HepG2 (cell line): ENCODE results near the gene CLPSL2. TPM values are rescaled to one million over a fixed set of nuclear protein-coding genes. Genes with fewer than 3 reads are reported as not detected.

ENCODE experiments used
- ATAC-seq: fragments of 200-7000 bp; cut with Tn5 transposase; 3 replicates; pipeline ENCODE4 v1.9.1; 2020; ENCODE audit warnings: mild to moderate bottlenecking, moderate library complexity
- BruUV-seq: library from RNA; stranded (reverse); fragments of 400-500 nt; replicated peaks from 2 replicates; lab custom pipeline; 2021; lab: Mats Ljungman, UMichigan
- CTCF ChIA-PET: fragments of 300-600 bp; formaldehyde crosslinking; extraction: SDS; loops from one replicate; lab custom pipeline; 2021; ENCODE audit warnings: low total read pairs, inconsistent platforms, low intra/inter-chr PET ratio; lab: Yijun Ruan, JAX
- POLR2A ChIA-PET: fragments of 350-600 bp; sonication (Branson Sonifier 250); formaldehyde crosslinking; loops from one replicate; lab custom pipeline; 2020; ENCODE audit warnings: antibody characterized with exemption, inconsistent platforms; lab: Yijun Ruan, JAX
- DNase-seq: peaks from one replicate; pipeline ENCODE4 v3.0.0-alpha.2; 2015; ENCODE audit warnings: low spot score
- FAIRE-seq: peaks from 3 replicates; lab custom pipeline; 2011; peaks lifted over from hg19 to GRCh38; lab: Jason Lieb, UNC
- H2AFZ ChIP-seq: one replicate; pipeline ENCODE4 v1.6.1; 2011; ENCODE audit warnings: low read length, inconsistent platforms
- H3K27ac ChIP-seq: fragments of 300-600 bp; 3 replicates; pipeline ENCODE4 v1.8.0; 2011; ENCODE audit warnings: mixed run types, mild to moderate bottlenecking, mixed read lengths, low read length, inconsistent platforms; ENCODE audit not compliant: insufficient read depth; ENCODE audit errors: extremely low read length
- H3K27me3 ChIP-seq, 2 experiments: fragments of 200-600 bp in 1 of 2; 2 replicates in 1 of 2; 3 replicates in 1 of 2; pipeline versions ENCODE4 v1.6.0 to v1.8.0; 2011; ENCODE audit warnings: low read length in 2 of 2, mild to moderate bottlenecking in 2 of 2, moderate library complexity in 2 of 2, inconsistent platforms in 1 of 2; ENCODE audit not compliant: insufficient read depth in 2 of 2, control insufficient read depth in 1 of 2
- H3K36me3 ChIP-seq, 2 experiments: fragments of 200-600 bp in 1 of 2; replicated peaks in 1 of 2; 2 replicates in 1 of 2; 3 replicates in 1 of 2; pipeline versions ENCODE4 v1.5.1 to v1.8.0; 2011; ENCODE audit warnings: low read length in 2 of 2, inconsistent platforms in 1 of 2; ENCODE audit not compliant: insufficient read depth in 2 of 2, control insufficient read depth in 1 of 2
- H3K4me1 ChIP-seq: 2 replicates; pipeline ENCODE4 v1.5.1; 2012; ENCODE audit warnings: low read length, inconsistent platforms; ENCODE audit not compliant: insufficient read depth
- H3K4me2 ChIP-seq: 2 replicates; pipeline ENCODE4 v1.6.0; 2011; ENCODE audit warnings: low read depth, low read length, inconsistent platforms
- H3K4me3 ChIP-seq, 3 experiments: fragments of 200-600 bp in 1 of 3; sonication (generic), shearing (Covaris generic) in 1 of 3; replicated peaks in 1 of 3; 2 replicates each; pipeline ENCODE4 v1.5.1; 2011 to 2016; ENCODE audit warnings: low read length in 3 of 3, inconsistent platforms in 2 of 3, low read depth in 2 of 3, mild to moderate bottlenecking in 2 of 3, control low read depth in 1 of 3, mixed read lengths in 1 of 3; ENCODE audit not compliant: insufficient read depth in 1 of 3
- H3K79me2 ChIP-seq: one replicate; pipeline ENCODE4 v1.6.1; 2011; ENCODE audit warnings: low read length, inconsistent platforms; ENCODE audit not compliant: insufficient read depth
- H3K9ac ChIP-seq: 2 replicates; pipeline ENCODE4 v1.6.0; 2011; ENCODE audit warnings: mild to moderate bottlenecking, low read depth, low read length, inconsistent platforms; ENCODE audit not compliant: insufficient read depth
- H3K9me3 ChIP-seq: 2 replicates; pipeline ENCODE4 v1.5.1; 2012; ENCODE audit warnings: mild to moderate bottlenecking, low read length
- H4K20me1 ChIP-seq: 2 replicates; pipeline ENCODE4 v1.6.0; 2011; ENCODE audit warnings: inconsistent platforms, mild to moderate bottlenecking, low read length, moderate library complexity; ENCODE audit not compliant: insufficient read depth
- FOXM1 ChIP-seq: sonication (generic); formaldehyde crosslinking; IDR thresholded peaks from 2 replicates; pipeline ENCODE4 v1.5.0; 2020; ENCODE audit warnings: missing genetic modification reagents
- HES4 ChIP-seq: sonication (generic); formaldehyde crosslinking; IDR thresholded peaks from 2 replicates; pipeline ENCODE4 v1.9.0; 2021; ENCODE audit warnings: mild to moderate bottlenecking, missing genetic modification reagents, borderline replicate concordance
- TIGD3 ChIP-seq: sonication (generic); formaldehyde crosslinking; IDR thresholded peaks from 2 replicates; pipeline ENCODE4 v1.5.1; 2020; ENCODE audit warnings: mild to moderate bottlenecking, missing genetic modification reagents, borderline replicate concordance
- ZBTB2 ChIP-seq: sonication (generic); formaldehyde crosslinking; IDR thresholded peaks from 2 replicates; pipeline ENCODE4 v1.8.0; 2022; ENCODE audit warnings: low read depth, missing genetic modification reagents
- ZNF12 ChIP-seq: sonication (generic); formaldehyde crosslinking; IDR thresholded peaks from 2 replicates; pipeline ENCODE4 v1.5.0; 2020; ENCODE audit warnings: missing genetic modification reagents
- ZSCAN21 ChIP-seq: sonication (generic); formaldehyde crosslinking; IDR thresholded peaks from 2 replicates; pipeline ENCODE4 v1.8.0; 2022; ENCODE audit warnings: mild to moderate bottlenecking, missing genetic modification reagents, moderate library complexity, borderline replicate concordance
- WGBS: methylation state at CpG from one replicate; pipeline ENCODE4 v1.1.6; 2017; ENCODE audit warnings: low lambda C conversion rate; 5-methylcytosine and 5-hydroxymethylcytosine counted together
- in situ Hi-C: cut with HindIII; loops from 2 replicates; pipeline ENCODE4 v1.10.0; 2017; ENCODE audit warnings: low pct_unique_long_range_greater_than_20kb; ENCODE audit not compliant: extremely low pct_ligation_motif_present
- intact Hi-C: fragments of 100-400 bp; cut with micrococcal nuclease; formaldehyde crosslinking; loops from one replicate; pipeline ENCODE4 v1.10.0; 2022; ENCODE audit not compliant: unreplicated experiment
- polyA plus RNA-seq, 8 experiments: library from polyadenylated mRNA; depleted of rRNA in 3 of 8; stranded (reverse) in 7 of 8; unstranded in 1 of 8; fragments of >200 nt; fragmentation: Illumina TruSeq in 4 of 8; extraction: Trizol in 4 of 8; gene quantifications; 2 replicates each; pipeline versions ENCODE4 v1.2.1 to v1.2.3, GENCODE V29; 2011 to 2016; ENCODE audit warnings: low read depth in 4 of 8, missing spikeins in 1 of 8, mixed read lengths in 1 of 8; ENCODE audit not compliant: insufficient read depth in 1 of 8
- total RNA-seq, 5 experiments: library from RNA; depleted of rRNA; stranded (reverse); fragments of >200 nt; fragmentation: Illumina TruSeq; extraction: Trizol; gene quantifications; 2 replicates each; pipeline ENCODE4 v1.2.3, GENCODE V29; 2016; ENCODE audit warnings: low read depth in 1 of 5

CLPSL2 gene
- total and polyA plus RNA-seq, 2 of the 13 experiments (the other 11 are each of a cell fraction or from before 2014, with no cell fraction given) = not detected

- Histone ChIP-seq H3K9me3 (no peaks in the 10 kb centered on the region), H3K36me3 (no peaks in the 10 kb centered on the region), H3K4me3 (no peak overlapping the region), H4K20me1 (no peaks in the 10 kb centered on the region), H3K27me3 (peaks cover 5 to 52% of the 10 kb centered on the region in 2 experiments), H3K79me2 (no peaks in the 10 kb centered on the region), H3K4me1 (peaks cover 6% of the 10 kb centered on the region), H2AFZ (no peak overlapping the region), H3K27ac (no peak overlapping the region)
- in situ Hi-C loops (no loop called here), intact Hi-C loops (no loop called here)
- ATAC-seq = no peak
- CTCF ChIA-PET = no interaction called here
- DNase-seq = no peak
- TF ChIP-seq TIGD3 (CRISPR knock-in tag) = no peak
- TF ChIP-seq ZBTB2 (CRISPR knock-in tag) = no peak
- no peak for TF ChIP-seq HES4 (CRISPR knock-in tag)
- TF ChIP-seq ZSCAN21 (CRISPR knock-in tag) = no peak
- TF ChIP-seq FOXM1 (CRISPR knock-in tag) = no peak
- no peak for TF ChIP-seq ZNF12 (CRISPR knock-in tag)
- TF ChIP-seq, all 625 proteins: peak for 0
- WGBS = 67% methylated on average over 10 of the region's 11 CpGs
- POLR2A ChIA-PET = no interaction called here
- no peak for FAIRE-seq
- Histone ChIP-seq H3K9ac (no peak overlapping the region), H3K4me2 (no peak overlapping the region)
- no TSS peak for BruUV-seq
Observed at GRCh38 chr6:35774116-35774794, 2.1 kb upstream of the CLPSL2 start.
